AG04449 (cell line): Measurements from ENCODE around the gene AJM1.

Experiments
- CTCF ChIA-PET: fragments of 350-600 bp; formaldehyde crosslinking; extraction: SDS; loops from one replicate; lab custom pipeline; 2021; ENCODE audit warnings: antibody characterized with exemption; lab: Yijun Ruan, JAX
- POLR2A ChIA-PET: fragments of 400-600, 350-600 bp; formaldehyde crosslinking; extraction: SDS; loops from one replicate; lab custom pipeline; 2020; ENCODE audit warnings: antibody characterized with exemption, inconsistent platforms; lab: Yijun Ruan, JAX
- DNase-seq: peaks from one replicate; pipeline ENCODE4 v3.0.0-alpha.2; 2010; ENCODE audit warnings: low read depth, low spot score
- H3K4me3 ChIP-seq: 2 replicates; pipeline ENCODE4 v1.5.1; 2011; ENCODE audit warnings: low read depth, mild to moderate bottlenecking, control low read depth, low read length
- TF ChIP-seq, protein P1 (sequence below): IDR thresholded peaks from one replicate; pipeline ENCODE4 v1.5.1; 2011; ENCODE audit warnings: mild to moderate bottlenecking, moderate library complexity, low read length, control low read depth, inconsistent platforms; ENCODE audit not compliant: insufficient read depth; ENCODE audit errors: missing control alignments

AJM1 gene

DNA sequence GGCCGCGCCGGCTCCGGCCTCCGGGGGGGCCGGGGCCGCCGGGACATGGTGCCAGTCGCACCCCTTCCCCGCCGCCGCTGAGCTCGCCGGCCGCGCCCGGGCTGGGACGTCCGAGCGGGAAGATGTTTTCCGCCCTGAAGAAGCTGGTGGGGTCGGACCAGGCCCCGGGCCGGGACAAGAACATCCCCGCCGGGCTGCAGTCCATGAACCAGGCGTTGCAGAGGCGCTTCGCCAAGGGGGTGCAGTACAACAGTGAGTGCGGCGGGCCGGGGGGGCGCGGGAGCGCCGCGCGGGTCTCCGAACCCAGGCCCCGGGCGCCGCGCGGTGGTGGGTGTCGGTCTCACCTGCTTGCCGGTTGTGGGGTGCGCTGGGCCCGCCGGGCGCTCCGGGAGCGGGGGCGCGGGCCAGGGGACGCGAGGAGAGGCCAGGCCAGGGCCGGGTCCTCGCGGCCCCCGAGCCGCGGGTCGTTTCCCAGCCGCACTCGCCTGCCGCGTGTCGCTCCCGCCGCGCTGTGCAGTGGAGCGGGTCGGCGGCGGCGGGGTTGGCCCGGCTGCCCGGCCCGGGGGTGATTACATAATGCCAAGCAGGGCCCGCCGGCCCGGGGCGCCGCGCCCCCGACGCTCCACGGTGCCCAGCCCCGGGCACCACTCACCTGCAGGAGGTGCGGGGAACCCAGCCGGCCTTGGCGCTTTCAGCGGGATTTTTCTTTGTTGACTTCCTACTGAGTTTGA is 34.0 kb upstream of the AJM1 start:
- ChIA-PET CTCF (interaction anchor here (0.9 to 7.1 kb wide), 9 partner anchors 8 to 239 kb away, joined by 3 to 69 read pairs (median 4); partner anchors contain the start of genes AJM1 and TMEM141), POLR2A (interaction anchor here (0.7 to 1.2 kb wide), 2 partner anchors 28 to 80 kb away, joined by 3 to 4 read pairs; no protein-coding TSS in a partner anchor)
- H3K4me3 ChIP-seq, result peak overlapping the region; percentile 78
- no peak for DNase-seq
- TF ChIP-seq, protein P1, sequence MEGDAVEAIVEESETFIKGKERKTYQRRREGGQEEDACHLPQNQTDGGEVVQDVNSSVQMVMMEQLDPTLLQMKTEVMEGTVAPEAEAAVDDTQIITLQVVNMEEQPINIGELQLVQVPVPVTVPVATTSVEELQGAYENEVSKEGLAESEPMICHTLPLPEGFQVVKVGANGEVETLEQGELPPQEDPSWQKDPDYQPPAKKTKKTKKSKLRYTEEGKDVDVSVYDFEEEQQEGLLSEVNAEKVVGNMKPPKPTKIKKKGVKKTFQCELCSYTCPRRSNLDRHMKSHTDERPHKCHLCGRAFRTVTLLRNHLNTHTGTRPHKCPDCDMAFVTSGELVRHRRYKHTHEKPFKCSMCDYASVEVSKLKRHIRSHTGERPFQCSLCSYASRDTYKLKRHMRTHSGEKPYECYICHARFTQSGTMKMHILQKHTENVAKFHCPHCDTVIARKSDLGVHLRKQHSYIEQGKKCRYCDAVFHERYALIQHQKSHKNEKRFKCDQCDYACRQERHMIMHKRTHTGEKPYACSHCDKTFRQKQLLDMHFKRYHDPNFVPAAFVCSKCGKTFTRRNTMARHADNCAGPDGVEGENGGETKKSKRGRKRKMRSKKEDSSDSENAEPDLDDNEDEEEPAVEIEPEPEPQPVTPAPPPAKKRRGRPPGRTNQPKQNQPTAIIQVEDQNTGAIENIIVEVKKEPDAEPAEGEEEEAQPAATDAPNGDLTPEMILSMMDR, result no peak

DNA sequence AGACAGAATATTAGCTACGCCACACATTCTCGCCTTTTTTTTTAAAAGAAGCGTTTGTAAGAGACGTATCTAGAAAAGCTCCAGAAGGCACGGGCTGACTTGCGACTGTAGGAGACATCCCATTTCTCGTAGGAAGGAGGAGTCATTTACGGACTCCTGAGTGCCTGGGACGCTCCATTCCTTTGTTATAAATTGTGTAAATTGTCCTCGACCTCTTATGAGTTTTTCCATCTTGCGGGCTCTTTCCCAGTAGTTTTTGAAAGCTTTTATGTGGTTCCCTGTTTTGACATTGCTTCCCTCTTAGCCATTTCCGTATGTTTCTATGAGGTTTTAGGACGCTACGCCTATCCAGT is 33.5 kb upstream of the AJM1 start:
- TF ChIP-seq, protein P1, result no peak
- ChIA-PET CTCF (interaction anchor here (0.9 to 6.1 kb wide), 6 partner anchors 8 to 34 kb away, joined by 3 to 35 read pairs (median 10); partner anchors contain the start of gene AJM1), POLR2A (interaction anchor here (1.2 kb wide), 1 partner anchor 27 kb away, joined by 4 read pairs; no protein-coding TSS in a partner anchor)
- peak overlapping the region; percentile 78 for H3K4me3 ChIP-seq
- DNase-seq, result no peak

DNA sequence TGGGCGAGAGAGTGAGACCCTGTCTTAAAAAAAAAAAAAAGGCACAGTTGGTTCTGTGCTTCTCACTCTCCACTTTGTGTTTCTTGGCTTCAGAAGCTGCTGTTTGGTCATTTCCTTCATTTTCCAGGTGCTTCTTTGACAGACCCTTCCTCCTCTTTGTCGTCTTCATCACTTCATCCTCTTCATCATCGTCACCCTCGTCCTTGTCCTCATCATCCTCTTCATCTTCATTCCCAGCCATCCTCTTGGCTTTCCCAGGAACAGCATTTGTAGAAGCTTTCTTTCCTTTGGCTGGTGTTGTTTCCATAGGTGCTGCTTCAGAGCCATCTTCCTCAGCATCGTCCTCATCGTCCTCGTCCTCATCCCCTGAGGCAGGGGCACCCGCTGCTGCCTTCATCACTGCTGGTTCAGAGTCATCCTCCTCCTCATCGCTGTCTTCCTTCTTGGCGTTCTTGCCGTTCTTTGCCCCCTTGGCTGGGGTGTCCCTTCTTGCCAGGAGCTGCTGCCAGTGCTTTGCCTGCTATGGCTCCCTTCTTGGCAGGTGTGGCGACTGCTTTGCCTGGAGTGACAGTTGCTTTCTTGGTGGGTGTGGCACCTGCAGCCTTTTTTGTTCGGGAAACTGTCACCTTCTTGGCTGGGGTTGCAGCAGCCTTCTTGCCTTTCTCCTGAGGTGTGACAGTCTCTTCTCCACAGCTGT is 27.4 kb upstream of the AJM1 start:
- H3K4me3 ChIP-seq, result no peak overlapping the region
- no peak for DNase-seq
- POLR2A ChIA-PET, result no interaction called here
- TF ChIP-seq, protein P1, result no peak
- CTCF ChIA-PET, result interaction anchor here (0.8 to 2.1 kb wide), 7 partner anchors 9 to 220 kb away, joined by 3 to 7 read pairs (median 5); partner anchors contain the start of genes ABCA2 and AJM1

DNA sequence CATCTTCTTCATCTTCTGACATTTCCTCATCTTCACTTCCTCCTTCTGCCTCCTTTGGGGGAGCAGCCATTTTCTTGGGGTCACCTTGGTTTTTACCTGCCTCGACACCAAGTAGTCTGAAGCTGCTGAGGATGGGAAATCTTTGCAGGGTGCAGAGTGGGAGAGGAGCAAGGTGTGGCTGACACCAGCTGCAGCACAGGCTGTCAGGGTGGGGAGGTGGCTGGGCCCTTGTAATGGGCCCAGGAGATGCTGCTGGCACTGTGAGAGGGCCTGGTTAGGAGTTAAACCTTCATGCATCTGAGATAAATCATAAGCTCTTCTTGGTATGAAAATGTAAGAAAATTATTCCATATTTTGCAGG is 26.9 kb upstream of the AJM1 start:
- no peak for DNase-seq
- no peak overlapping the region for H3K4me3 ChIP-seq
- TF ChIP-seq, protein P1, result no peak
- POLR2A ChIA-PET, result no interaction called here
- CTCF ChIA-PET, result interaction anchor here (1.2 to 2.1 kb wide), 7 partner anchors 8 to 220 kb away, joined by 3 to 7 read pairs (median 5); partner anchors contain the start of genes ABCA2 and AJM1

DNA sequence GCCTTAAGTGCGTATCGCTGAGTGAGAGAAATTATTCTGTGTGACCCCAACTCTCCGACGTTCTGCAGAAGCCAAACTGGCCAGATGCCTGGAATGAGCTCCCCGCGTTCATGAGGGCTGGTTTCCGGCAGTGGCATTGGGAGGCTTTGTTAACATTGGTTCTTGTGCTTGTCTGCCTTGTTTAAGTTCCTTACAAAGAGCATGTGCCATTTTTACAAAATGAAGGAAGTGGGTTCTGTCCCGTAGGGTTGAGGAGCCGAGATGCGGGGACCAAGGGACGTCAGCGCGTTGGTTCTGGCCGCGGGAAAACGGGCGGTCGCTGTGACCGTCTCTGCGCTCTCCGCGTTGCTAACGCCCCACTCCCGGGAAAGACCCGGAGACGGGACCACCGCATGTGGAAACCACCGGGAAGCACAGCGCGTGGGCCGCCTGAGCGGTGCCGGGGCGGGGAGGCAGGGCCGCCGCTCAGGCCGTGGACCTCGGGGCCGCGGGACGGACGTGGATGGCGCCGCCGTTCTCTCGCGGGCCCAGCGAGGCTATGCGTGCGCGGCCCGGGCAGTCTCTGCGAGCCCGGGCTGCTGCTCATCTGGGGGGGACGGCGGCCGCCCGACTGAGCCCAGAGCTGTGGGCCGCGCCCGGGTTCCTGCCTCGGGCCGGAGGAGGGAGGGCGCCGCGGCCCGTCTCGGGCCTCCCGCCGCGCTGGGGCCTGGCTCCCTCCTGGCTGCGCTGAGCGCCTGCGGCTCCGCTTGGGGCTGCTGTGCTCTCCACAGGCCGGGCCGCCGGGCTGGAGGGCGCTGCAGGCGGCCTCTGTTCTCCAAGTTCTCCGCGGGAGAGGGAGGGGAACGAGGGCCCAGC is 21.1 kb upstream of the AJM1 start:
- ChIA-PET CTCF (interaction anchor here (1.0 to 3.0 kb wide), 2 partner anchors 11 to 214 kb away, joined by 3 to 12 read pairs; no protein-coding TSS in a partner anchor), POLR2A (interaction anchor here (1.0 kb wide), 1 partner anchor 11 kb away, joined by 3 read pairs; no protein-coding TSS in a partner anchor)
- H3K4me3 ChIP-seq, result no peak overlapping the region
- DNase-seq, result no peak
- TF ChIP-seq, protein P1, result no peak
